ENCODE results near the gene PAPPA2.

DNA sequence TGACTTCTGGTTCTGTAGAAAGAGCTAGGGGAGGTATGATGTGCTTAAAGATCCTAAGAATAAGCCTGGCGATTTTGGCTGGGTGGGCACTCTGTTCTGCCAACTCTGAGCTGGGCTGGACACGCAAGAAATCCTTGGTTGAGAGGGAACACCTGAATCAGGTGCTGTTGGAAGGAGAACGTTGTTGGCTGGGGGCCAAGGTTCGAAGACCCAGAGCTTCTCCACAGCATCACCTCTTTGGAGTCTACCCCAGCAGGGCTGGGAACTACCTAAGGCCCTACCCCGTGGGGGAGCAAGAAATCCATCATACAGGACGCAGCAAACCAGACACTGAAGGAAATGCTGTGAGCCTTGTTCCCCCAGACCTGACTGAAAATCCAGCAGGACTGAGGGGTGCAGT lies 93.3 kb downstream of the PAPPA2 start:
- TF ChIP-seq, protein P1, sequence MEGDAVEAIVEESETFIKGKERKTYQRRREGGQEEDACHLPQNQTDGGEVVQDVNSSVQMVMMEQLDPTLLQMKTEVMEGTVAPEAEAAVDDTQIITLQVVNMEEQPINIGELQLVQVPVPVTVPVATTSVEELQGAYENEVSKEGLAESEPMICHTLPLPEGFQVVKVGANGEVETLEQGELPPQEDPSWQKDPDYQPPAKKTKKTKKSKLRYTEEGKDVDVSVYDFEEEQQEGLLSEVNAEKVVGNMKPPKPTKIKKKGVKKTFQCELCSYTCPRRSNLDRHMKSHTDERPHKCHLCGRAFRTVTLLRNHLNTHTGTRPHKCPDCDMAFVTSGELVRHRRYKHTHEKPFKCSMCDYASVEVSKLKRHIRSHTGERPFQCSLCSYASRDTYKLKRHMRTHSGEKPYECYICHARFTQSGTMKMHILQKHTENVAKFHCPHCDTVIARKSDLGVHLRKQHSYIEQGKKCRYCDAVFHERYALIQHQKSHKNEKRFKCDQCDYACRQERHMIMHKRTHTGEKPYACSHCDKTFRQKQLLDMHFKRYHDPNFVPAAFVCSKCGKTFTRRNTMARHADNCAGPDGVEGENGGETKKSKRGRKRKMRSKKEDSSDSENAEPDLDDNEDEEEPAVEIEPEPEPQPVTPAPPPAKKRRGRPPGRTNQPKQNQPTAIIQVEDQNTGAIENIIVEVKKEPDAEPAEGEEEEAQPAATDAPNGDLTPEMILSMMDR (IDR thresholded peaks at IDR 0.05; ENCODE audit: low read depth, low read length), result no peak
- TF ChIP-seq EZH2phosphoT487 (IDR thresholded peaks at IDR 0.05; ENCODE audit: low read depth), result no peak

All from OCI-LY3 (cell line).